ENCODE results near the gene ABTB2.

DNA sequence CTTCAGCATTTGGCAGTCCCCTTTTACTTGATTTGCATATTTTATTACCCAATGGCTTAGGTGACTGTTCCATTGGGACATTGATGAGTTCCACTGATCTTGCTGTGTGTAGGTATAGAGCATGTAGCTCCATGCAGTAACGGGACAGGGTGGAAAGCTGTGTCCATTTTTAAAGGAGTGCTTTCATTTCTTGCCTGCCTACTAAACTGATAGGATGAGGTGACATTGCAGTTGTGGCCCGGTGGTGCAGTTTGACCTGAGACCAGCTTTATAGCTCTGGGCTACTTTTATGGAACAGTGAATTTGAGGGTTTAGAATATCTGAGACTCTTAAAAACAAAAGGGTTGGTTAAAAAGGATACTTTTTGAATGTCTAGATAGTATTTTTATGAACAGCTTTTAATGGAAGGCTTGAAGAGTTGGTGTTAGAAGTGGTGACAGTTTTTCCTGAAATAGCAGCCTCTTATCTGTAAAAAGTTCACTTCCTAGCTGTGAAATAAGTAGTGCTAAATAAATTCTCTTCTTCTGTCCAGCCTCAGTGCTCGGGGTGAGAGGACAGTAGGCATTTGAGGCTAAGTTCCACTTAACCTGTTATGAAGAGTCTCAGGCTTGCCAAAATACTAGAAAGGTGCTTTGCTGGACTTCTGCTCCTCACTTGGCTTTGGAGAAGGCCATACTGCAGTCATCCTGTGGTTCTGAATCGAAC, 225.4 kb downstream of the ABTB2 start:
- TF ChIP-seq TAF1 (IDR thresholded peaks at IDR 0.05; ENCODE audit: borderline replicate concordance, insufficient read depth, low read length), result no peak
- TF ChIP-seq POLR2AphosphoS5 (IDR thresholded peaks at IDR 0.05; ENCODE audit: low read depth, low read length), result no peak
- TF ChIP-seq SIN3A (IDR thresholded peaks at IDR 0.05; ENCODE audit: borderline replicate concordance, insufficient read depth, low read length), result no peak
- TF ChIP-seq, protein P1, sequence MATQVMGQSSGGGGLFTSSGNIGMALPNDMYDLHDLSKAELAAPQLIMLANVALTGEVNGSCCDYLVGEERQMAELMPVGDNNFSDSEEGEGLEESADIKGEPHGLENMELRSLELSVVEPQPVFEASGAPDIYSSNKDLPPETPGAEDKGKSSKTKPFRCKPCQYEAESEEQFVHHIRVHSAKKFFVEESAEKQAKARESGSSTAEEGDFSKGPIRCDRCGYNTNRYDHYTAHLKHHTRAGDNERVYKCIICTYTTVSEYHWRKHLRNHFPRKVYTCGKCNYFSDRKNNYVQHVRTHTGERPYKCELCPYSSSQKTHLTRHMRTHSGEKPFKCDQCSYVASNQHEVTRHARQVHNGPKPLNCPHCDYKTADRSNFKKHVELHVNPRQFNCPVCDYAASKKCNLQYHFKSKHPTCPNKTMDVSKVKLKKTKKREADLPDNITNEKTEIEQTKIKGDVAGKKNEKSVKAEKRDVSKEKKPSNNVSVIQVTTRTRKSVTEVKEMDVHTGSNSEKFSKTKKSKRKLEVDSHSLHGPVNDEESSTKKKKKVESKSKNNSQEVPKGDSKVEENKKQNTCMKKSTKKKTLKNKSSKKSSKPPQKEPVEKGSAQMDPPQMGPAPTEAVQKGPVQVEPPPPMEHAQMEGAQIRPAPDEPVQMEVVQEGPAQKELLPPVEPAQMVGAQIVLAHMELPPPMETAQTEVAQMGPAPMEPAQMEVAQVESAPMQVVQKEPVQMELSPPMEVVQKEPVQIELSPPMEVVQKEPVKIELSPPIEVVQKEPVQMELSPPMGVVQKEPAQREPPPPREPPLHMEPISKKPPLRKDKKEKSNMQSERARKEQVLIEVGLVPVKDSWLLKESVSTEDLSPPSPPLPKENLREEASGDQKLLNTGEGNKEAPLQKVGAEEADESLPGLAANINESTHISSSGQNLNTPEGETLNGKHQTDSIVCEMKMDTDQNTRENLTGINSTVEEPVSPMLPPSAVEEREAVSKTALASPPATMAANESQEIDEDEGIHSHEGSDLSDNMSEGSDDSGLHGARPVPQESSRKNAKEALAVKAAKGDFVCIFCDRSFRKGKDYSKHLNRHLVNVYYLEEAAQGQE (IDR thresholded peaks at IDR 0.05; ENCODE audit: insufficient read depth in 1 of 2, low read depth in 2 of 2, low read length in 2 of 2), result no peak

Data from PFSK-1 (cell line).